Activated T-helper 2 cell treated with anti-CD3 and anti-CD28 coated beads, Interferon-gamma antibody, Interleukin-2, Interleukin-4, amounts not matched to agents 10 μg/mL and 5 μg/mL and 100 μg/mL, durations not matched to agents 14 hours and 24 hours and 36 hours (primary cell): Measurements from ENCODE around the gene TMPRSS11B. TPM values are rescaled to one million over a fixed set of nuclear protein-coding genes. Genes with fewer than 3 reads are reported as not detected.

Experiments used
- DNase-seq: peaks from one replicate; pipeline ENCODE4 v3.0.0; 2021; ENCODE audit warnings: low spot score
- H3K27ac Mint-ChIP-seq: one replicate; pipeline ENCODE4 v1.8.0; 2021; ENCODE audit warnings: mixed read lengths
- H3K27me3 Mint-ChIP-seq: one replicate; pipeline ENCODE4 v1.8.0; 2021; ENCODE audit warnings: low read depth, mixed read lengths
- H3K36me3 Mint-ChIP-seq: one replicate; pipeline ENCODE4 v1.8.0; 2021; ENCODE audit warnings: low read depth, mixed read lengths
- H3K4me1 Mint-ChIP-seq: one replicate; pipeline ENCODE4 v1.8.0; 2021; ENCODE audit warnings: low read depth, mixed read lengths
- H3K4me3 Mint-ChIP-seq: one replicate; pipeline ENCODE4 v1.8.0; 2021; ENCODE audit warnings: low read depth, mild to moderate bottlenecking, moderate library complexity, mixed read lengths
- H3K9me3 Mint-ChIP-seq: one replicate; pipeline ENCODE4 v1.8.0; 2021; ENCODE audit warnings: mixed read lengths
- intact Hi-C: fragments of 100-400 bp; cut with micrococcal nuclease; formaldehyde crosslinking; loops from one replicate; pipeline ENCODE4 v1.15.1; 2023
- total RNA-seq: library from RNA; stranded (reverse); gene quantifications from 2 replicates; pipeline ENCODE4 v1.2.3, GENCODE V29; 2022

TMPRSS11B gene
- total RNA-seq, 1 donor from 2014 or later: not detected

DNA sequence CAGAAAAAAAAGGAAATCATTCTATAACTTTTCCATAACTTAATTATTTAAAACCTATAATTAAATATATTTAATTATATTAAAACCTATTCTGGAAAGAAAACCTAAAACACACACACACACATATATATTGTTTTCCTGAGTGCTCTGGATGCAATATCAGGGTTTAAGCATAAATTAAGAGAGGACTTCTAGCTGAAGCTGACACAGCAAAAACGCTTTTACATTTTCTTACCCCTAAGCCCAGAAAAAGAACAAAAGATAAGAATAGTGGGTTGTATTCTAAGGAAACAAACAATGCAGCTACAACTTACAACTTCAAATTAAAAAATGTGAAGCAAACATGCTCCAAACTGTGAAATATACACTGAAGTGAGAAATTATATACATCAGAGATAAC lies 52.3 kb downstream of the TMPRSS11B start:
- Mint-ChIP-seq H3K4me1 (no peaks in the 10 kb centered on the region), H3K9me3 (no peaks in the 10 kb centered on the region), H3K27me3 (no peaks in the 10 kb centered on the region), H3K36me3 (no peaks in the 10 kb centered on the region), H3K4me3 (no peak overlapping the region), H3K27ac (no peak overlapping the region)
- no peak for DNase-seq
- intact Hi-C loops: no loop called here

DNA sequence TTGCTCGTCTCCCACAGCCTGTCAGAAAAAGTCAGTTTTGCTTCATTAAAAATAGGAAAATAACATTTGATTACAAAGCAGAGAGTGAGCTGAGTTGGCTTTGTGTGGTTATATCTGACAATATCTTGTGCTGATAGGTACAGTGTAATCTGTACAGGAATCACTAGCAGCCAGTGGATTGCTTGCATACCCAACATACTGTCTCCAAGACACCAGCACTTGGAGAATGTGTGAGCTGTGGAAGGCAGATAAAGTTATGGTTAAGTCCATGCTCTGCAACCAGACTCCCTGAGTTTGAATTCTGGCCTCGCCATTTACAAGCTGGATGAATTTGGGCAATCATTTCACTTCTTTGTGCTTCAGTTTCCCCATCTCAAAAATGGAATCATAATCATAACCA lies 58.3 kb downstream of the TMPRSS11B start:
- DNase-seq: no peak
- Mint-ChIP-seq H3K27ac (no peak overlapping the region), H3K4me3 (no peak overlapping the region), H3K9me3 (no peaks in the 10 kb centered on the region), H3K36me3 (no peaks in the 10 kb centered on the region), H3K27me3 (no peaks in the 10 kb centered on the region), H3K4me1 (no peaks in the 10 kb centered on the region)
- intact Hi-C loops: no loop called here

DNA sequence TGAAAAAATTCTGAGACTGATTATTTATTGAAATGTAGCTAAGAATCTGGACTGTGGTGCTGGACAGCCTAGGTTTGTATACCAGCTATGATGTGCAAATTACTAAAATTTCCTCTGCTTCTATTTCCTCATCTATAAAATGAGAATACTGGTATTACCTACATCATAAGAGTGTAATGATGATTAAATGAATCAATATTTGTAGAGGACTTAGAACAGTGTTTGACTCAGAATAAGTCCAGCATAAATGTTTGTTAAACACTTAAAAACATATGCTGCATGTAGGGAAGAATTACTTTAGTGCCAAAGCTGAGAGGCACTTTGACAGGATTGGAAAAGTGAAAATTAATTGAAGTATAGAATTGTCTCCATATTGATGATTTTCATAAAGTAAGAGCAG lies 60.6 kb downstream of the TMPRSS11B start:
- no peak overlapping the region for H3K27ac Mint-ChIP-seq
- no peak for DNase-seq
- no peaks in the 10 kb centered on the region for H3K27me3 Mint-ChIP-seq
- H3K36me3 Mint-ChIP-seq: no peaks in the 10 kb centered on the region
- intact Hi-C loops: no loop called here
- H3K9me3 Mint-ChIP-seq: no peaks in the 10 kb centered on the region
- no peak overlapping the region for H3K4me3 Mint-ChIP-seq
- H3K4me1 Mint-ChIP-seq: no peaks in the 10 kb centered on the region

DNA sequence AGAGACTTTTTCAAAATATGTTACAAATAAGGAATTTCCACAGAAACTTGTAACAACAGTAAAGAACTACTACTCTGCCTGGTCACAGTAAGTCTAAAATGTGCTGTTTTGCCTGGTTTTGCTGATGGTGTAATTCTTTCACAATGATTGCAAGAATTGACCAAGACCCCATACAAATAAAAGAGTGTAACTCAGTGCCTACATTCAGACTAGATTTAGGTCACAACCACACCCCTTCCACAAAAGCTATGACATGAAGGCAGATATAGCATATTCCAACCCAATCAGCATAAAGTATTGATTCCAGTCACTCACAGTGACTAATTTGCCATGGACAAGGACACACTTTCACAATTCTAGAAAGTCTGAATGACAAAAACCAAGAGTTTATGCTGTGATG lies 62.1 kb downstream of the TMPRSS11B start:
- Mint-ChIP-seq H3K4me3 (no peak overlapping the region), H3K27me3 (no peaks in the 10 kb centered on the region), H3K36me3 (no peaks in the 10 kb centered on the region), H3K9me3 (no peaks in the 10 kb centered on the region), H3K4me1 (no peaks in the 10 kb centered on the region), H3K27ac (no peak overlapping the region)
- intact Hi-C loops: no loop called here
- DNase-seq: no peak

DNA sequence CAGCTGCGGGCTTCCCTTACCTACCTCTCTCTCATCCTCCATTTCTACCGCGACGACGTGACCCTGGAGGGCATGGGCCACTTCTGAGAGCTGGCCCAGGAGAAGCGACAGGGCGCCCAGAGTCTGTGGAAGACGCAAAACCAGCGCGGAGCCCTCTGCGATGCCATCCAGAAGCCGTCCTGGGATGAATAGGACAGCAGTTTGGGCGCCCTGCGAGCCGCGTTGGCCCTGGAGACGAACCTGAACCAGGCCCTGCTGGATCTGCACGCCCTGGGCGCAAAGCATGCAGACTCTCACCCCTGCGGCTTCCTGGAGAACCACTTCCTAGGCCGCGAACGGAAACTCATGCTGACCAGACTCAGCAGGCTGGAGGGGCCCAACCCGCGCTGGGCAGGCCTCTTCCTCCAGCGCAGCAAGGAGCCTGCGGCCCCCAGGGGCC lies 63.1 kb downstream of the TMPRSS11B start:
- intact Hi-C loops: no loop called here
- no peak overlapping the region for H3K27ac Mint-ChIP-seq
- no peaks in the 10 kb centered on the region for H3K36me3 Mint-ChIP-seq
- H3K9me3 Mint-ChIP-seq: no peaks in the 10 kb centered on the region
- DNase-seq: no peak
- H3K4me3 Mint-ChIP-seq: no peak overlapping the region
- H3K27me3 Mint-ChIP-seq: peaks cover 2% of the 10 kb centered on the region
- no peaks in the 10 kb centered on the region for H3K4me1 Mint-ChIP-seq

DNA sequence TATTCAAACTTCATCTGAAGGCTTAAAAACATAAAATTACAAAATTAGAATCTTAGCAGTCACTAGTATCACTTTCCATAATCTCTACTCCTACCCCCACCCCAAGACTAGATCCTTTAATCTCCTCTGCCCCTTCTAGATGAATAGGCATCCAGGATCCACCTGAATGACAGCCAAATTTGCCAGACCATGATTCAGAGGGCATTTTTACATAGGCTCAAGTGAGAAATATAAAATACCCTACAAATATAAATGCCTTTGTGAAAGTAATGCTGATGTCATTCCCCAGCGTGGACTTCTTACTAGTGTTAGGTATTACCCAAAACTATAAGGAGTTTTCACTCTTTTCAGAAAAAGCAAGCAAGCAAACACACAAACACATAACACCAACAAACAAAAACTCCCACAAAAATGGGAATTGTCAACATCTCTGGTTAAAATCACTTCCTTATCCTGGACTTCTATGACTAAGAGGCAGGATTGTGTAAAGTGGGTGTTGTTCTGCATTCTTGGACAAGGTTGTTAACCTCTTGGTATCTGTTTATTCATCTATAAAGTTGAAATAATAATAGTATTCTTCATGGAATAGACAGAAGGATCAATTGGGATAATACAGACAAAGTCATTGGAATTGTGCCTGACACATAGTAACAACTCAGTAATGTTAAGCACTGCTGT lies 64.5 kb downstream of the TMPRSS11B start:
- H3K9me3 Mint-ChIP-seq: no peaks in the 10 kb centered on the region
- H3K27me3 Mint-ChIP-seq: peaks cover 2% of the 10 kb centered on the region
- DNase-seq: no peak
- H3K36me3 Mint-ChIP-seq: no peaks in the 10 kb centered on the region
- H3K27ac Mint-ChIP-seq: no peak overlapping the region
- intact Hi-C loops: no loop called here
- H3K4me1 Mint-ChIP-seq: no peaks in the 10 kb centered on the region
- no peak overlapping the region for H3K4me3 Mint-ChIP-seq

DNA sequence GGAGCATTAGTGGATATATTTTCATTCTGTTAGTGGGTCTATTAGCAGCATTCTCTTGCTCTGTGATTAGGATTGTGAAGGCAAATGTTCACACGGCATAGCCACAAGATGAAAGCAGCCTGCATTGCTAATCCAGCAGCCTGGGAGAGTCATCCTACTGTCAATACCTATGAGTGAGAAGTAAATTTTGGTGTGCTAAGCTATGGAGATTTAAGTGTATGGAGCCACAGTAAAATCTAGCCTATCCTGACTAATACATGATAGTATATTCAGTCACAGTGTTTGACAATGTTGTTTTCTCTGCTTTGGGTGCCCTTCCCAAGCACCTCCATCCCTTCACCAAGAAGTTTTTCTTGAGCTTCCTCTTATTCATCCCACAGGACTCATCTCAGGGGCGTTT lies 68.6 kb downstream of the TMPRSS11B start:
- H3K4me1 Mint-ChIP-seq: peaks cover 6% of the 10 kb centered on the region
- intact Hi-C loops: loop anchor here (1.0 to 10.0 kb wide), 3 partner anchors 198 to 628 kb away; no protein-coding TSS in a partner anchor
- peaks cover 2% of the 10 kb centered on the region for H3K27me3 Mint-ChIP-seq
- no peak for DNase-seq
- no peak overlapping the region for H3K4me3 Mint-ChIP-seq
- no peak overlapping the region for H3K27ac Mint-ChIP-seq
- no peaks in the 10 kb centered on the region for H3K36me3 Mint-ChIP-seq
- no peaks in the 10 kb centered on the region for H3K9me3 Mint-ChIP-seq

Other genes starting within 250 kb of the TMPRSS11B start
- not detected in 2 replicates for gene TMPRSS11F, start 115.8 kb downstream of the TMPRSS11B start, total RNA-seq
- gene YTHDC1, start 104.4 kb upstream of the TMPRSS11B start, total RNA-seq: 79.9 and 83.6 TPM in 2 replicates
- gene TMPRSS11E, start 201.8 kb upstream of the TMPRSS11B start, total RNA-seq: not detected in 2 replicates